ENCODE data around the gene HNRNPA2B1. TPM values are rescaled to one million over a fixed set of nuclear protein-coding genes. Genes with fewer than 3 reads are reported as not detected.
"Not testable (repeated sequence)": the region's sequence is repeated elsewhere in the genome, so short reads cannot be mapped to it uniquely, and the experiment has no call there.

HNRNPA2B1 gene
- total and polyA plus RNA-seq, 2 of the 4 experiments (the other 2 are of a cell fraction): 49.3 to 515 TPM

DNA sequence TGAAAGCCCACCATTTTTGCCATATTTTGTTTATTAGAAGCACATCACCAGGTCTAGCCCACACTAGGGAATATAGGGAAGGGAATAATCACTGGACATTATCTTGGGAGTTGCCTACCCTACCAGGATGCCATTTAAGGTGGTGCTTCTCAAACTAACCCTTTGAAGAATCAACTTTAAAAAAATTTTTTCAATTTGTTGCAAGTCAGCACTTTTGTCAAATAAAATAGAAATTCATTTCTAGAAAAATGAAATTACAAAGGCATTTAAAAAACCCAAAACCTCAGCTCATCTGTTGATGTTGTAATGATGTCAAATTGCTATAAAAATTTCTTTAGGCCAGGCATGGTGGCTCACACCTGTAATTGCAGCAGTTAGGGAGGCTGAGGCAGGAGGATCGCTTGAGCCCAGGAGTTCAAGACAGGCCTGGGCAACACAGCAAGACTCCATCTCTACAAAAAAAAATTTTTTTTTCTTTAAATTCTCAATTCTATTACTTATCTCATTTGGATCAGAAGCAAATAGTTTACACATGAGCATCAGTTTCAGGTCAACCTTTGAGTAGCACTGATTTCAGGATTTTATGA is 51.1 kb downstream of the HNRNPA2B1 start:
- no peak overlapping the region for H3K4me2 ChIP-seq (ENCODE audit: low read depth, low read length)
- no peak overlapping the region for H2AK9ac ChIP-seq (replicated peaks; ENCODE audit: low read depth, low read length, poor library complexity)
- H3K56ac ChIP-seq (ENCODE audit: extremely low read depth, insufficient read depth, low read length): no peak overlapping the region
- no peak overlapping the region for H2BK15ac ChIP-seq (ENCODE audit: low read depth, low read length)
- TF ChIP-seq, protein P1, sequence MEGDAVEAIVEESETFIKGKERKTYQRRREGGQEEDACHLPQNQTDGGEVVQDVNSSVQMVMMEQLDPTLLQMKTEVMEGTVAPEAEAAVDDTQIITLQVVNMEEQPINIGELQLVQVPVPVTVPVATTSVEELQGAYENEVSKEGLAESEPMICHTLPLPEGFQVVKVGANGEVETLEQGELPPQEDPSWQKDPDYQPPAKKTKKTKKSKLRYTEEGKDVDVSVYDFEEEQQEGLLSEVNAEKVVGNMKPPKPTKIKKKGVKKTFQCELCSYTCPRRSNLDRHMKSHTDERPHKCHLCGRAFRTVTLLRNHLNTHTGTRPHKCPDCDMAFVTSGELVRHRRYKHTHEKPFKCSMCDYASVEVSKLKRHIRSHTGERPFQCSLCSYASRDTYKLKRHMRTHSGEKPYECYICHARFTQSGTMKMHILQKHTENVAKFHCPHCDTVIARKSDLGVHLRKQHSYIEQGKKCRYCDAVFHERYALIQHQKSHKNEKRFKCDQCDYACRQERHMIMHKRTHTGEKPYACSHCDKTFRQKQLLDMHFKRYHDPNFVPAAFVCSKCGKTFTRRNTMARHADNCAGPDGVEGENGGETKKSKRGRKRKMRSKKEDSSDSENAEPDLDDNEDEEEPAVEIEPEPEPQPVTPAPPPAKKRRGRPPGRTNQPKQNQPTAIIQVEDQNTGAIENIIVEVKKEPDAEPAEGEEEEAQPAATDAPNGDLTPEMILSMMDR (conservative IDR thresholded peaks at IDR 0.05; ENCODE audit: low read depth, low read length): no peak
- peak; percentile 90 for TF ChIP-seq MAFK (IDR thresholded peaks at IDR 0.05; ENCODE audit: low read depth, low read length)
- no peak overlapping the region for H2AFZ ChIP-seq (replicated peaks; ENCODE audit: low read length, poor library complexity)
- no peak for ATAC-seq (ENCODE audit: low read depth)
- no peak overlapping the region for H3K14ac ChIP-seq (replicated peaks; ENCODE audit: low read depth, low read length)
- no peak overlapping the region for H3K4me3 ChIP-seq (ENCODE audit: insufficient read depth, low read depth, low read length)
- dilution Hi-C loops (cut with HindIII; ENCODE audit: low sequenced_read_pairs, unreplicated experiment): no loop called here
- no CpG with 5 or more reads among the region's 1 CpG for WGBS, 2 experiments (ENCODE audit: extremely low coverage in 2 of 2, insufficient read length in 1 of 2)
- H2BK120ac ChIP-seq (ENCODE audit: low read depth, low read length): no peak overlapping the region
- peaks cover 14% of the 10 kb centered on the region for H3K4me1 ChIP-seq (ENCODE audit: control insufficient read depth, insufficient read depth, low read length)
- H3K27ac ChIP-seq (ENCODE audit: insufficient read depth, low read length): no peak overlapping the region
- no peak overlapping the region for H4K5ac ChIP-seq (ENCODE audit: low read depth, low read length)
- no peak overlapping the region for H4K8ac ChIP-seq (ENCODE audit: low read depth in 2 of 2, low read length in 2 of 2)
- peaks cover 23% of the 10 kb centered on the region for H3K9me1 ChIP-seq (ENCODE audit: insufficient read depth, low read length)
- H3K27me3 ChIP-seq (ENCODE audit: control insufficient read depth, insufficient read depth, low read length): no peaks in the 10 kb centered on the region
- peaks cover 4 to 25% of the 10 kb centered on the region in 2 experiments; a peak in 3 of 4 replicates for H3K79me1 ChIP-seq (ENCODE audit: low read depth in 1 of 2, low read length in 2 of 2)
- H3K4ac ChIP-seq (ENCODE audit: low read depth, low read length): no peak overlapping the region
- H4K91ac ChIP-seq (ENCODE audit: insufficient read depth, low read depth, low read length): no peak overlapping the region
- ChIA-PET CTCF (no interaction called here), POLR2A (ENCODE audit: unreplicated experiment) (no interaction called here)
- H3K9ac ChIP-seq (ENCODE audit: low read depth, low read length): no peak overlapping the region
- no peak overlapping the region for H3K18ac ChIP-seq (ENCODE audit: low read depth, low read length)
- no peak overlapping the region for H2BK5ac ChIP-seq (ENCODE audit: low read depth, low read length, poor library complexity, severe bottlenecking)
- H3K9me3 ChIP-seq (ENCODE audit: control insufficient read depth, insufficient read depth, low read length): no peaks in the 10 kb centered on the region
- no TSS peak for BruUV-seq (replicated peaks)
- H2BK20ac ChIP-seq (ENCODE audit: low read depth, low read length): no peak overlapping the region
- H3K23ac ChIP-seq (ENCODE audit: low read depth, low read length): no peak overlapping the region
- H3K36me3 ChIP-seq (ENCODE audit: control insufficient read depth, insufficient read depth, low read length): no peaks in the 10 kb centered on the region
- in situ Hi-C loops (cut with MboI; ENCODE audit: low sequenced_read_pairs): no loop called here
- intact Hi-C loops (cut with micrococcal nuclease): no loop called here
- no peak overlapping the region for H2AK5ac ChIP-seq (ENCODE audit: low read depth, low read length)
- H4K20me1 ChIP-seq (ENCODE audit: insufficient read depth, low read length): no peaks in the 10 kb centered on the region
- no peak for DNase-seq

DNA sequence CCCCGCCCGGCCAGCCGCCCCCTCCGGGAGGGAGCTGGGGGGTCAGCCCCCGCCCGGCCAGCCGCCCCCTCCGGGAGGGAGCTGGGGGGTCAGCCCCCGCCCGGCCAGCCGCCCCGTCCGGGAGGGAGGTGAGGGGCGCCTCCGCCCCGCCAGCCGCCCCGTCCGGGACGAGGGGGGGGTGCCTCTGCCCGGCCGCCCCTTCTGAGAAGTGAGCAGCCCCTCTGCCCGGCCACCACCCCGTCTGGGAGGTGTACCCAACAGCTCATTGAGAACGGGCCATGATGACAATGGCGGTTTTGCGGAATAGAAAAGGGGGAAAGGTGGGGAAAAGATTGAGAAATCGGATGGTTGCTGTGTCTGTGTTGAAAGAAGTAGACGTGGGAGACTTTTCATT is 52.2 kb downstream of the HNRNPA2B1 start:
- H3K27me3 ChIP-seq (ENCODE audit: control insufficient read depth, insufficient read depth, low read length); in situ Hi-C loops (cut with MboI; ENCODE audit: low sequenced_read_pairs); H3K9me3 ChIP-seq (ENCODE audit: control insufficient read depth, insufficient read depth, low read length); H2BK120ac ChIP-seq (ENCODE audit: low read depth, low read length); H3K4me3 ChIP-seq (ENCODE audit: insufficient read depth, low read depth, low read length); H3K4me2 ChIP-seq (ENCODE audit: low read depth, low read length); H2BK20ac ChIP-seq (ENCODE audit: low read depth, low read length); ATAC-seq (ENCODE audit: low read depth); H3K18ac ChIP-seq (ENCODE audit: low read depth, low read length); H3K27ac ChIP-seq (ENCODE audit: insufficient read depth, low read length); intact Hi-C loops (cut with micrococcal nuclease); H2BK5ac ChIP-seq (ENCODE audit: low read depth, low read length, poor library complexity, severe bottlenecking); H3K56ac ChIP-seq (ENCODE audit: extremely low read depth, insufficient read depth, low read length); POLR2A ChIA-PET (ENCODE audit: unreplicated experiment); dilution Hi-C loops (cut with HindIII; ENCODE audit: low sequenced_read_pairs, unreplicated experiment); H2AK5ac ChIP-seq (ENCODE audit: low read depth, low read length); H3K4ac ChIP-seq (ENCODE audit: low read depth, low read length); H3K14ac ChIP-seq (replicated peaks; ENCODE audit: low read depth, low read length); H3K23ac ChIP-seq (ENCODE audit: low read depth, low read length); H4K5ac ChIP-seq (ENCODE audit: low read depth, low read length); H3K4me1 ChIP-seq (ENCODE audit: control insufficient read depth, insufficient read depth, low read length); H3K36me3 ChIP-seq (ENCODE audit: control insufficient read depth, insufficient read depth, low read length); BruUV-seq (replicated peaks); H4K20me1 ChIP-seq (ENCODE audit: insufficient read depth, low read length); H2BK15ac ChIP-seq (ENCODE audit: low read depth, low read length); H2AK9ac ChIP-seq (replicated peaks; ENCODE audit: low read depth, low read length, poor library complexity); H3K9ac ChIP-seq (ENCODE audit: low read depth, low read length); H4K91ac ChIP-seq (ENCODE audit: insufficient read depth, low read depth, low read length); H4K8ac ChIP-seq (ENCODE audit: low read depth in 2 of 2, low read length in 2 of 2); CTCF ChIA-PET; H2AFZ ChIP-seq (replicated peaks; ENCODE audit: low read length, poor library complexity); DNase-seq: not testable (repeated sequence)
- peaks cover 15% of the 10 kb centered on the region; the same call in 1 of the 2 replicates for H3K9me1 ChIP-seq (ENCODE audit: insufficient read depth, low read length)
- 92% methylated on average over 12 of the region's 29 CpGs; no CpG with 5 or more reads in 1 of the 2 experiments for WGBS, 2 experiments (ENCODE audit: extremely low coverage in 2 of 2, insufficient read length in 1 of 2)
- H3K79me1 ChIP-seq (ENCODE audit: low read depth in 1 of 2, low read length in 2 of 2): peaks cover 3 to 13% of the 10 kb centered on the region in 2 experiments; a peak in 3 of 4 replicates

Data from IMR-90 (cell line).